GM23248 (cell line): ENCODE results near the gene FHOD1. TPM values are rescaled to one million over a fixed set of nuclear protein-coding genes. Genes with fewer than 3 reads are reported as not detected.

Experiments
- DNase-seq: peaks from one replicate; pipeline ENCODE4 v3.0.0-alpha.2; 2015
- H2AFZ ChIP-seq: fragments of 200-600 bp; sonication (generic); 2 replicates; pipeline ENCODE4 v1.6.1; 2016; ENCODE audit warnings: antibody characterized with exemption
- H3F3A ChIP-seq: fragments of 200-600 bp; sonication (generic); 2 replicates; pipeline ENCODE4 v1.6.1; 2016; ENCODE audit warnings: mild to moderate bottlenecking, antibody characterized with exemption, mixed run types; ENCODE audit not compliant: insufficient read depth
- H3K27ac ChIP-seq: fragments of 200-600 bp; sonication (generic); 2 replicates; pipeline ENCODE4 v1.5.1; 2016; ENCODE audit warnings: mild to moderate bottlenecking
- H3K27me3 ChIP-seq: fragments of 200-600 bp; sonication (generic); replicated peaks from 2 replicates; pipeline ENCODE4 v1.6.1; 2016; ENCODE audit warnings: mild to moderate bottlenecking; ENCODE audit not compliant: insufficient read depth
- H3K36me3 ChIP-seq: fragments of 200-600 bp; sonication (generic); 2 replicates; pipeline ENCODE4 v1.6.1; 2016; ENCODE audit warnings: low read depth, mild to moderate bottlenecking
- H3K4me1 ChIP-seq: fragments of 200-600 bp; sonication (generic); 2 replicates; pipeline ENCODE4 v1.6.1; 2016; ENCODE audit warnings: mild to moderate bottlenecking; ENCODE audit not compliant: insufficient read depth
- H3K4me2 ChIP-seq: fragments of 200-600 bp; sonication (generic); one replicate; pipeline ENCODE4 v1.6.1; 2016; ENCODE audit warnings: mild to moderate bottlenecking; ENCODE audit not compliant: unreplicated experiment
- H3K4me3 ChIP-seq: fragments of 200-600 bp; sonication (generic); 2 replicates; pipeline ENCODE4 v1.5.1; 2016; ENCODE audit warnings: mild to moderate bottlenecking
- H3K79me2 ChIP-seq: fragments of 200-600 bp; sonication (generic); 2 replicates; pipeline ENCODE4 v1.6.1; 2016; ENCODE audit warnings: mild to moderate bottlenecking; ENCODE audit not compliant: insufficient read depth
- H3K9ac ChIP-seq: fragments of 200-600 bp; sonication (generic); 2 replicates; pipeline ENCODE4 v1.6.1; 2016; ENCODE audit warnings: mild to moderate bottlenecking
- H3K9me2 ChIP-seq: fragments of 200-600 bp; sonication (generic); 2 replicates; pipeline ENCODE4 v1.6.1; 2016; ENCODE audit warnings: mixed run types, mild to moderate bottlenecking, moderate library complexity; ENCODE audit not compliant: insufficient read depth
- H3K9me3 ChIP-seq: fragments of 200-600 bp; sonication (generic); one replicate; pipeline ENCODE4 v1.6.1; 2017; ENCODE audit warnings: low read depth
- H4K20me1 ChIP-seq: fragments of 200-600 bp; sonication (generic); 2 replicates; pipeline ENCODE4 v1.6.0; 2016; ENCODE audit not compliant: insufficient read depth
- EZH2 ChIP-seq: fragments of 200-600 bp; sonication (generic); IDR thresholded peaks from 2 replicates; pipeline ENCODE4 v1.6.1; 2018; ENCODE audit warnings: antibody characterized with exemption, mild to moderate bottlenecking; ENCODE audit not compliant: insufficient read depth, poor library complexity, severe bottlenecking
- EZH2phosphoT487 ChIP-seq: fragments of 200-600 bp; sonication (generic); IDR thresholded peaks from 2 replicates; pipeline ENCODE4 v1.6.1; 2018; ENCODE audit warnings: antibody characterized with exemption, moderate library complexity, mild to moderate bottlenecking, low read depth; ENCODE audit not compliant: insufficient read depth
- WGBS, 2 experiments: methylation state at CpG; one replicate each; pipeline ENCODE4 v1.1.6; 2015 to 2017; ENCODE audit warnings: low lambda C conversion rate in 2 of 2, low coverage in 1 of 2; ENCODE audit errors: missing lambda C conversion rate in 2 of 2; 5-methylcytosine and 5-hydroxymethylcytosine counted together
- in situ Hi-C: fragments of 300-500 bp; cut with MboI; formaldehyde crosslinking; loops from 2 replicates; pipeline ENCODE4 v1.15.0; 2020
- polyA plus RNA-seq: library from polyadenylated mRNA; unstranded; fragments of >200 nt; fragmentation: Nextera tagmentation; extraction: Ambion mirVana; gene quantifications from 2 replicates; pipeline ENCODE4 v1.2.1, GENCODE V29; 2016
- total RNA-seq: library from RNA; depleted of rRNA; stranded (reverse); fragments of >200 nt; shearing (Covaris generic); gene quantifications from 2 replicates; pipeline ENCODE4 v1.2.3, GENCODE V29; 2014

FHOD1 gene
- total and polyA plus RNA-seq, 2 experiments from 2014 or later: 9.3 to 14.9 TPM

GRCh38 chr16:67277999-67278772 lies 30.9 kb upstream of the FHOD1 start:
- Histone ChIP-seq H3K9me3 (no peaks in the 10 kb centered on the region), H3K4me2 (peak overlapping the region; percentile 93), H4K20me1 (no peaks in the 10 kb centered on the region), H3K9ac (peak overlapping the region; percentile 87), H3K79me2 (0 out of 2 replicates have a peak, but pooled peaks cover 8% of the 10 kb centered on the region), H2AFZ (peak overlapping the region; percentile 68), H3K36me3 (no peaks in the 10 kb centered on the region; the same call in 1 of the 2 replicates), H3K9me2 (no peaks in the 10 kb centered on the region), H3F3A (peaks cover 20% of the 10 kb centered on the region), H3K27ac (peak overlapping the region; percentile 98), H3K4me3 (peak overlapping the region; percentile 78), H3K4me1 (peaks cover 22% of the 10 kb centered on the region), H3K27me3 (no peaks in the 10 kb centered on the region)
- WGBS, 2 experiments: 10 to 17% methylated on average over 12 to 13 of the region's 13 CpGs
- in situ Hi-C loops: no loop called here
- peak; percentile 93 for DNase-seq
- no peak for TF ChIP-seq EZH2
- TF ChIP-seq EZH2phosphoT487: no peak

GRCh38 chr16:67277294-67277998 lies 30.2 kb upstream of the FHOD1 start:
- DNase-seq: peak; percentile 100
- H3K79me2 ChIP-seq: 0 out of 2 replicates have a peak, but pooled peaks cover 8% of the 10 kb centered on the region
- peak overlapping the region; percentile 98 for H3K27ac ChIP-seq
- no peaks in the 10 kb centered on the region for H3K27me3 ChIP-seq
- H3K9me3 ChIP-seq: no peaks in the 10 kb centered on the region
- H3K4me1 ChIP-seq: peaks cover 22% of the 10 kb centered on the region
- H3K4me2 ChIP-seq: peak overlapping the region; percentile 93
- peak overlapping the region; percentile 87 for H3K9ac ChIP-seq
- peaks cover 20% of the 10 kb centered on the region for H3F3A ChIP-seq
- H3K4me3 ChIP-seq: peak overlapping the region; percentile 57
- no peaks in the 10 kb centered on the region for H4K20me1 ChIP-seq
- no peak overlapping the region for H2AFZ ChIP-seq
- no peaks in the 10 kb centered on the region for H3K9me2 ChIP-seq
- in situ Hi-C loops: no loop called here
- no peak for TF ChIP-seq EZH2
- no peak for TF ChIP-seq EZH2phosphoT487
- WGBS, 2 experiments: 11 to 21% methylated on average over 4 of the region's 4 CpGs
- H3K36me3 ChIP-seq: no peaks in the 10 kb centered on the region; the same call in 1 of the 2 replicates

DNA sequence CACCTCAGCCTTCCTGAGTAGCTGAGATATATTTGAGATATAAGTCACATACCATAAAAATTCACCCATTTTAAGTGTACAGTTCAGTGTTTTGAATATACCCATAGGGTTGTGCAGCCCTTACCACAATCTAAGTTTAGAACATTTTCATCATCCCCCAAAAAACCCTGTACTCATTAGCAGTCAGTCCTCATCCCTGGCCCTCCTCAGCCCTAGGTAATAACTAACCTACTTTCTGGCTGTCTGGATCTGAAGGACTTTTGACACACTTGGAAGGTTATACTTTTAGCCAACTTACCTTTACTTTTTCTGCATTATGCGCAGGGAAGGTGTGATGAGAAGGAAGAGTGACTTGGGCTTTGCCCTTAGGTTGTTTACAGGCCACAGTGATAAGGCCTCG lies 28.0 kb upstream of the FHOD1 start:
- peaks cover 23% of the 10 kb centered on the region for H3K4me1 ChIP-seq
- H3K9me3 ChIP-seq: no peaks in the 10 kb centered on the region
- DNase-seq: no peak
- in situ Hi-C loops: no loop called here
- no peak overlapping the region for H3K9ac ChIP-seq
- H3K4me2 ChIP-seq: no peak overlapping the region
- WGBS, 2 experiments: 97 to 98% methylated on average over 2 of the region's 2 CpGs
- H3K9me2 ChIP-seq: no peaks in the 10 kb centered on the region
- no peaks in the 10 kb centered on the region for H3K27me3 ChIP-seq
- H3K36me3 ChIP-seq: no peaks in the 10 kb centered on the region; the same call in 1 of the 2 replicates
- H3K79me2 ChIP-seq: 0 out of 2 replicates have a peak, but pooled peaks cover 8% of the 10 kb centered on the region
- H3K27ac ChIP-seq: no peak overlapping the region
- H3F3A ChIP-seq: peaks cover 22% of the 10 kb centered on the region
- H2AFZ ChIP-seq: no peak overlapping the region
- TF ChIP-seq EZH2 (no peak), EZH2phosphoT487 (no peak)
- no peaks in the 10 kb centered on the region for H4K20me1 ChIP-seq
- no peak overlapping the region for H3K4me3 ChIP-seq

GRCh38 chr16:67271446-67271845 lies 24.2 kb upstream of the FHOD1 start:
- in situ Hi-C loops: no loop called here

More at GRCh38 chr16:67271446-67271845, 24.2 kb upstream of the FHOD1 start:
- no peaks in the 10 kb centered on the region for H4K20me1 ChIP-seq
- TF ChIP-seq EZH2phosphoT487 (no peak), EZH2 (no peak)
- H3K9ac ChIP-seq: no peak overlapping the region
- no peaks in the 10 kb centered on the region for H3K27me3 ChIP-seq
- peaks cover 18% of the 10 kb centered on the region for H3F3A ChIP-seq
- no peak overlapping the region for H3K4me2 ChIP-seq
- peaks cover 26% of the 10 kb centered on the region for H3K4me1 ChIP-seq
- H3K9me2 ChIP-seq: no peaks in the 10 kb centered on the region
- H3K36me3 ChIP-seq: no peaks in the 10 kb centered on the region; the same call in 1 of the 2 replicates
- H3K4me3 ChIP-seq: no peak overlapping the region
- no peak overlapping the region for H3K27ac ChIP-seq
- DNase-seq: no peak
- no peak overlapping the region for H2AFZ ChIP-seq
- whole genome bisulfite sequencing, 2 experiments: 85 to 92% methylated on average over 4 of the region's 4 CpGs
- H3K79me2 ChIP-seq: 0 out of 2 replicates have a peak, but pooled peaks cover 8% of the 10 kb centered on the region
- H3K9me3 ChIP-seq: no peaks in the 10 kb centered on the region
